ENCODE measurements around the gene HFE. TPM values are rescaled to one million over a fixed set of nuclear protein-coding genes. Genes with fewer than 3 reads are reported as not detected.
A peak's percentile ranks its signal among the peaks of the same experiment; 100 is the strongest.
"Not testable (repeated sequence)": the region's sequence is repeated elsewhere in the genome, so short reads cannot be mapped to it uniquely, and the experiment has no call there.

Gene HFE
- total RNA-seq, 1 experiment from 2014 or later, result 2.8 TPM

DNA sequence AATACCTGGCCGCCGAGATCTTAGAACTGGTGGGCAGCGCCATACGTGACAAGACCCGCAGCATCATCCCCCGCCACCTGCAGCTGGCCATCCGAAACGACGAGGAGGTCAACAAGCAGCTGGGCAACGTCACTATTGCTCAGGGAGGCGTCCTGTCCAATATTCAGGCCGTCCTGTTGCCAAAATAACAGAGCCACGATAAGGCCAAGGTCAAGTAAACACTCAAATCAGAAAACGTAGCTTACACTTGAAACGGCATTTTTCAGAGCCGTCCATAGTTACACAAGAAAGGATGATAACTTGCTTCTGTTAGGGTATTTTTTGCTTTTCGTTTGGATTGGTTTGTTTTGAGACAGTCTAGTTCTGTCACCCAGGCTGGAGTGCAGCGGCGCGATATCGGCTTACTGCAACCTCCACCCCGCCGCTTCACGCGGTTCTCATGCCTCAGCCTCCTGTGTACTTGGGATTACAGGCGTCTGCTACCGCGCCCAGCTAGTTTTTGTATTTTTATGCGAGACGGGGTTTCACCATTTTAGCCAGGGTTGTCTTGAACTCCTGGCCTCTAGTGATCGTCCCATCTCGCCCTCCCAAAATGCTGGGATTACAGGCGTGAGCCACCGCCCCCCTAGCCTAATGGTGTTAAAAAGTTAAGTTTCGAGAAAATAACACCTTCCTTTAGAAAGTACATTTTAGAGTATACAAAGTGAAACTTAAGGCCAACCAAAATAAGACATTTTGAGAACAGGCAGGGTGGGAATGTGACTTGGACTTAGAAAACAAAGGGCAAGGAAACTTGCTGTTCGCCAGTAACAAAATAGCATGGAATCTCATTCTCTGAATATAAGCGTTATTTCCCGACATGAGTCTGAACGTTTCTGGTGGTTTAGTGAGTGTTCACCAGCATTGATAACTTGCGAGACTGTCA is 42.8 kb upstream of the HFE start:
- TF ChIP-seq CTCF (IDR thresholded peaks at IDR 0.05; ENCODE audit: unreplicated experiment), result no peak
- H3K27ac Mint-ChIP-seq (ENCODE audit: low read depth, unreplicated experiment), result peak overlapping the region; percentile 86
- no peaks in the 10 kb centered on the region for H3K27me3 Mint-ChIP-seq (ENCODE audit: insufficient read depth, unreplicated experiment)
- DNase-seq (ENCODE audit: unreplicated experiment), result peak; percentile 33
- intact Hi-C loops (cut with micrococcal nuclease), result loop anchor here (1.0 kb wide), 1 partner anchor 11 kb away; no protein-coding TSS in a partner anchor
- H3K36me3 Mint-ChIP-seq (ENCODE audit: insufficient read depth, unreplicated experiment), result peaks cover 21% of the 10 kb centered on the region
- BruUV-seq (replicated peaks), result TSS peak; percentile 42
- peak overlapping the region; percentile 80 for H3K4me3 Mint-ChIP-seq (ENCODE audit: unreplicated experiment)
- peaks cover 16% of the 10 kb centered on the region for H3K4me1 Mint-ChIP-seq (ENCODE audit: insufficient read depth, unreplicated experiment)
- ChIA-PET POLR2A (interaction anchor here (0.5 to 19.2 kb wide), 46 partner anchors 9 to 1849 kb away, joined by 3 to 1354 read pairs (median 8); partner anchors contain the start of gene HFE), CTCF (interaction anchor here (0.8 to 6.7 kb wide), 7 partner anchors 9 to 35 kb away, joined by 3 to 70 read pairs (median 4); a partner anchor contains a TSS)
- H3K9me3 Mint-ChIP-seq (ENCODE audit: unreplicated experiment), result no peaks in the 10 kb centered on the region

DNA sequence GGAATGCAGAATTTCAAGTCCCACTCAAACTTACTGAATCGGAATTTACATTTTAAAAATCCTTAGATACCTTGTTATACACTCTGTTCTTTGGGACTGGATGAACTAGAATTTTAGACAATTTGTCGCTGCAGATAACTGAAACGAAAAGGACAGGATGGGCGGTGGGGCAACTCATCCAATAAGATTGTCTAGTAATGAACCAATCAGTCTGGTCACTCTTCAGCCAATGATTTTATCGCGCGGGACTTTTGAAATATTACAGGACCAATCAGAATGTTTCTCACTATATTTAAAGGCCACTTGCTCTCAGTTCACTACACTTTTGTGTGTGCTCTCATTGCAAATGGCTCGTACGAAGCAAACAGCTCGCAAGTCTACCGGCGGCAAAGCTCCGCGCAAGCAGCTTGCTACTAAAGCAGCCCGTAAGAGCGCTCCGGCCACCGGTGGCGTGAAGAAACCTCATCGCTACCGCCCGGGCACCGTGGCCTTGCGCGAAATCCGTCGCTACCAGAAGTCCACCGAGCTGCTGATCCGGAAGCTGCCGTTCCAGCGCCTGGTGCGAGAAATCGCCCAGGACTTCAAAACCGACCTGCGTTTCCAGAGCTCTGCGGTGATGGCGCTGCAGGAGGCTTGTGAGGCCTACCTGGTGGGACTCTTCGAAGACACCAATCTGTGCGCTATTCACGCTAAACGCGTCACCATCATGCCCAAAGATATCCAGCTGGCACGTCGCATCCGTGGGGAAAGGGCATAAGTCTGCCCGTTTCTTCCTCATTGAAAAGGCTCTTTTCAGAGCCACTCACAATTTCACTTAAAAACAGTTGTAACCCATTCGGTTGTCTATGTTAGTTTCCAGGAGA is 41.9 kb upstream of the HFE start:
- intact Hi-C loops (cut with micrococcal nuclease), result loop anchor here (1.0 kb wide), 1 partner anchor 10 kb away; no protein-coding TSS in a partner anchor
- ChIA-PET CTCF (interaction anchor here (0.6 to 6.7 kb wide), 11 partner anchors 9 to 735 kb away, joined by 3 to 70 read pairs (median 3); a partner anchor contains a TSS), POLR2A (interaction anchor here (0.5 to 19.2 kb wide), 36 partner anchors 8 to 1828 kb away, joined by 3 to 1354 read pairs (median 14); partner anchors contain the start of gene HFE)
- no peaks in the 10 kb centered on the region for H3K27me3 Mint-ChIP-seq (ENCODE audit: insufficient read depth, unreplicated experiment)
- TF ChIP-seq CTCF (IDR thresholded peaks at IDR 0.05; ENCODE audit: unreplicated experiment), result no peak
- TSS peak; percentile 96 for BruUV-seq (replicated peaks)
- peak overlapping the region; percentile 86 for H3K27ac Mint-ChIP-seq (ENCODE audit: low read depth, unreplicated experiment)
- H3K9me3 Mint-ChIP-seq (ENCODE audit: unreplicated experiment), result no peaks in the 10 kb centered on the region
- H3K36me3 Mint-ChIP-seq (ENCODE audit: insufficient read depth, unreplicated experiment), result peaks cover 21% of the 10 kb centered on the region
- H3K4me1 Mint-ChIP-seq (ENCODE audit: insufficient read depth, unreplicated experiment), result peaks cover 16% of the 10 kb centered on the region
- H3K4me3 Mint-ChIP-seq (ENCODE audit: unreplicated experiment), result peak overlapping the region; percentile 80
- peak; percentile 95 for DNase-seq (ENCODE audit: unreplicated experiment)

DNA sequence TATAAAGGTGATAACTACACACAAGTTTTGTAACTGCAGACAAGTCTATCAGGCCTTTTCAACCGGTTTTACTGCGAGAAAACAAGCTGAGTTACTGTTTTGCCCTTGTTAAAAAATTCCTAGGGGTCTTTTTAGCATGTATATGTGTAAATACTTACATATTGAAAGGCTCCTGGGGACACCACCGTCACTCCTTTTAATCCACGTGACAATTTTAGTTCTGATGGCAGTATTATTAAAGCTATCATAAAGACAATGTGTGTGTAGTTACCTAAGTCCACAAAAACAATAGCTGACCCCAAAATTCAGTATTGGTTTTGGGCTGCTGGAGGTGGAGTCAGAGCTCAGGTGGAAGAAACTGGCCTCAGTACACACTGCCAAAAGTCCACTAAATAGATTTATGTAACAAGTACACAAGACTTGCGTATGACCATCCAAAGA is 41.3 kb upstream of the HFE start:
- no TSS peak for BruUV-seq (replicated peaks)
- peak overlapping the region; percentile 80 for H3K4me3 Mint-ChIP-seq (ENCODE audit: unreplicated experiment)
- no peaks in the 10 kb centered on the region for H3K27me3 Mint-ChIP-seq (ENCODE audit: insufficient read depth, unreplicated experiment)
- peaks cover 21% of the 10 kb centered on the region for H3K36me3 Mint-ChIP-seq (ENCODE audit: insufficient read depth, unreplicated experiment)
- no peaks in the 10 kb centered on the region for H3K9me3 Mint-ChIP-seq (ENCODE audit: unreplicated experiment)
- intact Hi-C loops (cut with micrococcal nuclease), result loop anchor here (1.0 kb wide), 1 partner anchor 9 kb away; no protein-coding TSS in a partner anchor
- peak; percentile 35 for DNase-seq (ENCODE audit: unreplicated experiment)
- ChIA-PET POLR2A (interaction anchor here (0.6 to 19.2 kb wide), 42 partner anchors 7 to 1847 kb away, joined by 3 to 1354 read pairs (median 11); partner anchors contain the start of genes HFE and TRIM38), CTCF (interaction anchor here (0.7 to 6.7 kb wide), 10 partner anchors 8 to 20 kb away, joined by 3 to 70 read pairs (median 4); a partner anchor contains a TSS)
- no peak for TF ChIP-seq CTCF (IDR thresholded peaks at IDR 0.05; ENCODE audit: unreplicated experiment)
- peak overlapping the region; percentile 86 for H3K27ac Mint-ChIP-seq (ENCODE audit: low read depth, unreplicated experiment)
- peaks cover 16% of the 10 kb centered on the region for H3K4me1 Mint-ChIP-seq (ENCODE audit: insufficient read depth, unreplicated experiment)

DNA sequence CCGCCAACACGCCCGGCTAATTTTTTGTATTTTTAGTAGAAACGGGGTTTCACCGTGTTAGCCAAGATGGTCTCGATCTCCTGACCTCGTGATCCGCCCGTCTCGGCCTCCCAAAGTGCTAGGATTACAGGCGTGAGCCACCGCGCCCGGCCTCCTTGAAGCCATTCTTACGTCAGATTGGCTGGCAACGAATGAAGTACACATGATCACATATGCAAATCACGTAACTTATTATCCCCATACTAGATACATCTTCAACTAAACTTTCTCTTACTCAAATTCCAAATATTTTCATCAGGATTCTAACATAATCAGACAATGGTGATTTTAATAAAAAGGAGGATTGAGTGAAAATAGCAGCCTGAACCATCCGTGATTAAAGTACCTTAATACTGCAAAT is 39.9 kb upstream of the HFE start:
- H3K27ac Mint-ChIP-seq (ENCODE audit: low read depth, unreplicated experiment); DNase-seq (ENCODE audit: unreplicated experiment); BruUV-seq (replicated peaks); intact Hi-C loops (cut with micrococcal nuclease); H3K4me3 Mint-ChIP-seq (ENCODE audit: unreplicated experiment); H3K27me3 Mint-ChIP-seq (ENCODE audit: insufficient read depth, unreplicated experiment); H3K9me3 Mint-ChIP-seq (ENCODE audit: unreplicated experiment): not testable (repeated sequence)
- H3K36me3 Mint-ChIP-seq (ENCODE audit: insufficient read depth, unreplicated experiment), result peaks cover 15% of the 10 kb centered on the region
- H3K4me1 Mint-ChIP-seq (ENCODE audit: insufficient read depth, unreplicated experiment), result peaks cover 16% of the 10 kb centered on the region
- ChIA-PET CTCF (interaction anchor here (0.9 to 6.7 kb wide), 3 partner anchors 13 to 22 kb away, joined by 3 to 70 read pairs (median 6); a partner anchor contains a TSS), POLR2A (interaction anchor here (0.6 to 19.2 kb wide), 24 partner anchors 9 to 1825 kb away, joined by 3 to 1354 read pairs (median 17); a partner anchor contains a TSS)

Data from MCF 10A (cell line).